GM19328 (cell line): ENCODE data around the gene SIGLEC7.

Experiments used
- ATAC-seq: cut with Tn5 transposase; IDR thresholded peaks from one replicate; pipeline ENCODE4 v1.9.1; 2021; ENCODE audit warnings: mild to moderate bottlenecking, moderate library complexity; ENCODE audit not compliant: unreplicated experiment

The SIGLEC7 gene

DNA sequence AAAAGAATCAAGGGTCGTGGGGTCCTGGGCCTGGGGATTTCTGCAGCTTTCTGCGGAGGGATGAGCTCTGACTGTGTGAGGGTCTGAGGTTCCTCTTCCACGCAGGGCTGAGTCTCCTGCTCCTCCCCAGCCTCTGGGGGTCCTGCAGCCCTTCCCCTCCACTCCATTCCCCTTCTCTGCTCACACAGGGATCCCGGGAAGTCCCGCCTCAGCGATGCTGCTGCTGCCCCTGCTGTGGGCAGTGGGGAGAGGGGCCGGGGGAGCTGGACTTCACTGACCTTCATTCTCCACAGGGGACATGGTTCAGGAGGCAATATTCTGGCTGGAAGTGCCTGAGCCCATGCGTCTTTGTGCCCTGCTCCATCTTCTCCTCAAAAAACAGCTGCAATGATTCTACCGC lies 56.5 kb downstream of the SIGLEC7 start:
- no peak for ATAC-seq

DNA sequence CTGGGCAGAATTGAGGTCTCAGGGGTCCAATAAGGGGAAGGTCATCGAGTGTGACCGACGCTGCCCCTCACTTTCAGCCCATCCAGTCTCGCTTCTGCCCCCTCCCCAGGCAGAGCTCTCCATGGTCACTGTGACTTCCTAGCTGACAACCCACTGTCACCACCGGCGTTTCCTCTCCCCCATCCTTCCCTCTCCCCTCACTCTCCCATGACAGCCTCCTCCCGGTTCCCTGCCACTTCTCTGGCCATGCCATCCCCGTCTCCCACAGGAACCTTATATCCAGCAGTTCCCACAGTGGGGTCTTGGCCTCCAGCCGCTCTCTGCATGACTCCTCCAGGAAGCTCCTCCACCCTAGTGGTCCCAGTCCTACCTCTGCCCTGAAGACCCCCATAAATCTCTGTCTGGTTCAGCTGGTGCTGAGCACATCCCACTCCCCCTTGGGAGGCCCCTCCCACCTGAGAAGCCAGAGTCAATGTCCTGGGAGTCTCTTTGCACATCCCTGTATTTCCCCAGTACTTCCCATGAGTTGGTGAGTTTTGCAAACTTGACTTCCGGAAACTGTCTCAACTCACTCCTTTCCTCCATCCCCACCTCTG lies 58.1 kb downstream of the SIGLEC7 start:
- no peak for ATAC-seq

DNA sequence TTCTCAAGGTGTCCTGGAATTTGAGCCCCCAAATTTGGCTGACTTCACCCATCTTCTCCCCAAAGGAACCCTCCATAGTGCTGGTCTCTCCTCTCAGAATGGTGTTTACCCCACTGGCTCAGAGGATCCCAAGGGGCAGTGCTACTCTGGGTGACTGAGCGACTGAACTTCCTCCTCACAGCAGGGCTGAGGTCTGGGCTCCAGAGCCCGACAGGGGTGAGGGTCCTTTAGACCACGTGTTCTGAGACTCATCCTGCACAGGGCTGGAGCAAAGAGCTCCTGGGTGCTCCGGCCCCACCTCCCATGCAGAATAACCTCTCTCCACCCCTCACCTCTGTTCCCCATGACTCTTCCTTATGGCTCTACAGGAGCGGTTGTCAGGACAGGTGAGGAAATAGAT lies 59.6 kb downstream of the SIGLEC7 start:
- no peak for ATAC-seq
